OCI-M2 (cell line): ENCODE measurements around the gene HSD17B12.
A peak's percentile ranks its signal among the peaks of the same experiment; 100 is the strongest.

ENCODE experiments used
- DNase-seq: peaks from one replicate; lab custom pipeline; 2025; ENCODE audit not compliant: unreplicated experiment; lab: John Stamatoyannopoulos, UW

Gene HSD17B12

GRCh38 chr11:43856993-43857392 lies 176.5 kb downstream of the HSD17B12 start:
- DNase-seq: no peak

DNA sequence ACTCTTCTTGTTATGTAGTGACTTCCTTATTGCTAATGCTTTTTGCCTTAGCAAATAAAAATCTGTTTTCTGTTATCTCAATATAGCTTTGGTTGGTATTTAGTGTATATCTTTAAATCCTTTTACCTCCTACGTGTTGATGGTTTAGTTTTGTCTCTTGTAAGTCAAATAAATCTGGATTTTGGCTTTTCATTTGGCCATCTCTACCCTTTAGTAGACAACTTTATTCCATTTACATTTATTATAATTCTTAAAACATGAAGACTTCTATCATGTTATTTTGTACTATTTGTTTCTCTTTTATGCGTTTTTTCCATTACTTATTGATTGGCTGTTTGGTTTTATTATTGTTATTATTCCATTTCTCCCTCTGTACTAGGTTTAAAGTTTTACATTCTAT lies 180.6 kb downstream of the HSD17B12 start:
- no peak for DNase-seq

DNA sequence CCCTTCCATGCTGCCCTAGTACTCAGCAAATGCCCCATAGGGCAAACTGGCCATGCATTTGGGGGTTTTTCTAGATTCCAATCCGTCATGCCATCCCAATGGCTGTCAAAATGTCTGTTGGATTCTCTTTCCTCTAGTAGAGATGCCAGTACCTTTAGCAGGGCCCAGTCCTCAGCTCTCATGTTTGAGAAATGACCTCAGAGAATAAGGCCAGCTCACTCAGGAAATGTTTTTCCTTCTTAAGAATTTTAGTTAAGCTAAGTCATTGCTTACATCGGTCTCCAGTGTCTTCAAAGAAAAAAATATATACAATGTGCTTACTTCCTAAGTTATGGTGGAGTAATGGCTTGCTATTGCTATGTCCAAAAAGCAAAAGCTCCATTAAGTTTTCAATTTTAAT lies 186.0 kb downstream of the HSD17B12 start:
- no peak for DNase-seq

GRCh38 chr11:43866969-43867368 lies 186.4 kb downstream of the HSD17B12 start:
- DNase-seq: no peak

DNA sequence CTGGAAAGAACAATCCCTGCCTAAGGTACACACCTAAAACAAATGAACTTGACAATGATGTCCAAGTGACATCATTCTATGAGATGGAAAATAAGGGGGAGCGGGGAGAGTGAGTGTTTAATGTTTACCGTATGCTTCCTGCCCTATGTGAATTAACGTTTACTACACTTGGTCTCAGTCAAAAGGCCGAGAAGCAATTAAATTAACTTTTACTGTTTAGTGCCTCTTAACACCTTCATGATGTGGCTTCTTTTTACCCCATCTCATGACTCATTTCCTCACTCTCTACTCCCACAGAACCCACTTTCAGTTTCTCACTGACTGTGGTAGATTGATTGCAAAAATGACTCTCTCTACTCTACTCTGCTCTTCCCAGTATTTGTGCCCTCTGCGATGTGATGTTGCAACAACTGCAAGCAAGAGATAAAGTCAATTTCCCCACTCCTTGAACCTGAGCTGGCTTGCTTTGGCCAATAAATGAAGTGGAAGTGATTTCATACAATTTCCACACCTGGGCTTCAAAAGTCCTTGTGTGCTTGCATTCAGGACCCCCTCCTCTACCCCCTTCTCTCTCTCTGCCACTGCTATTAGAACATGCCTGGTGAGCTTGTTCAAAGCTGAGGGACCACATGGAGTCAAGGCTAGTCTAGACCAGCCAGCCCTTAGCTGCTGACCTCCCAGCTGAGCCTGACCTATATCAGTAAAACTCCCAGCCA lies 188.5 kb downstream of the HSD17B12 start:
- DNase-seq: peak; percentile 30

DNA sequence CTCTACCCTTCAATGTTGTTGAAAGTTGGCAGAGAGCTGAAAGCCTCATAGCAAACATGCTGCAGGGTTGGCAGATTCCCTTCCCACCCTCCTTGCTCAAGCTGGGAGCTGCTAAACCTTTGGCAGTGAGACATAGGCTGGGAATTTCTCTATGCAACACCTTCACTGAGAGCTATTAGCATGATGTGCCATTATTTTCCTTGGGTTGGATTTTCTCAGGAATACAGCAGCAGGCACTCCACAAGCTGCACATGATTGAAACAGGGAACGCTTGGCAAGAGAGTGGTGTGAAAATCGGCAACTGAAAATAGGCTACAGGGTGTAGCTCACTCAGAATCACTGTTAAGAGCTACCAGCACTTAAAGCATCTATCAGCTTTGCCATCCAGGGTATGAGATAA lies 190.5 kb downstream of the HSD17B12 start:
- no peak for DNase-seq

DNA sequence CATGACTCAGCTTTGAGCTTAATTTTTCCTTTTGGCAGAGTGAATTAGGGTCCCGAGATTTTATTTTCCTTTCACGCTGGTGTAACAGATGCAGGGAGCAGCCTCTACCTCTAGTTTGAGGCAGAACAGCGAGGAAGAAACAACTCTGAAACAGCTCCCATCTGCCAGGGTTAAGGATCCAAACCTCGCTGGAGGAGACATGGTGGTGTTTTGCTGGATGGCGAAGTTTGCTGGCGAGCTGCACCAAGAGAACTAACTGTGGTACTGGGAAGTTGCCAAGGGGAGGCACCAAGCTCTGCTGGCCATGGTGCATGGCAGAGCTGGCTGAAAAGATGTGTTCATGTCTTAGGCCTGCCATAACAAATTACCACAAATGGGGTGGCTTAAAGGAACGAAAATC lies 192.5 kb downstream of the HSD17B12 start:
- DNase-seq: no peak

- DNase-seq: no peak
Observed at GRCh38 chr11:43874078-43874477, 193.5 kb downstream of the HSD17B12 start.

- DNase-seq: no peak
Observed at GRCh38 chr11:43874738-43875137, 194.2 kb downstream of the HSD17B12 start.

- no peak for DNase-seq
Observed at GRCh38 chr11:43879789-43880639, 199.5 kb downstream of the HSD17B12 start.

DNA sequence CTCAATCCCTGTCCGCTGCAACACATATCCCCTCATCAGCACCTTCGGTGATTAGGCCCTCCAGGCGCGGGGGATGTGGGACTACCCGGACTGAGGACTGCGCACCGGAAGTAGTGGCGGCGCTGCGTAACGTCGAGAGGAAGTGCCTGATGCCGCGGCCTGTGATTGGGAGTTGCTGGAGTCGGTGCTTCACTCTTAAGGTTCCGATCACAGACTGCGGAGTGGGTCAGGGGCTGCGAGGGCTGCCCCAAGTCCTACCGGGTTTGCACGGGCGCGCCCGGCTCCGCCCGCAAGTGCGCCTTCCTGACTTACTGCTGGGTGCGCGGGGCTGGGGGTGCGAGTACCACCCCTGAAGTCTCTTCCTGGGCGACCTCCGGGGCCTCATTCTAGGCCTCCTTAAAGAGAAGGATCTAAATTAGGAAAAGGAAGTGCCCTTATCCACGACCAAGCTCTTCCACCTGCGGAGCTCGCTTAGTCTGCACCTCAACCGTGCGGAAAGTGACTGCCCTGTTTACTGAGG lies 200.2 kb downstream of the HSD17B12 start, which contains the start of gene ALKBH3:
Gene ALKBH3 (plus strand): TSS at position 192 of the 520 bp plus-strand sequence. CDS start 1,822 bp downstream, outside the sequence.
- DNase-seq: peak; percentile 58

- DNase-seq: no peak
Observed at GRCh38 chr11:43892851-43893250, 212.3 kb downstream of the HSD17B12 start.

DNA sequence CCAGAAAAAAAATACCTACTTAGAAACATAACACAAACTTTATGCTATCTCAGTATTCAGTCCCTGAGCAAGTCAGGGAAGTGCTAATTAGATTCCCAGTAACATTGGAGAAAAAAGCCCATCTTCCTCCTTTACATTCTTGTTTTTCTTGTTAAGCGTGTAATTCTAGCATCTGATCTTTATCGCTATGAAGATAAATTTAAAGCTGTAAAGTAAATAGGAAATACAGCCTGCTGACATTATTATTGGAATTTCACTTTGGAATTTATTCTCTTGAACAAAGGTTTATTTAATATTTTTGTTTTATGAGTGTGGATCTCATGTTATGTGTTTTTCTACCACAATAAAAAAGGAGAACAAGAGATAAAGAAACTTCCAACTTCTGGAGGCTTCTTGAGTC lies 214.0 kb downstream of the HSD17B12 start:
- no peak for DNase-seq

DNA sequence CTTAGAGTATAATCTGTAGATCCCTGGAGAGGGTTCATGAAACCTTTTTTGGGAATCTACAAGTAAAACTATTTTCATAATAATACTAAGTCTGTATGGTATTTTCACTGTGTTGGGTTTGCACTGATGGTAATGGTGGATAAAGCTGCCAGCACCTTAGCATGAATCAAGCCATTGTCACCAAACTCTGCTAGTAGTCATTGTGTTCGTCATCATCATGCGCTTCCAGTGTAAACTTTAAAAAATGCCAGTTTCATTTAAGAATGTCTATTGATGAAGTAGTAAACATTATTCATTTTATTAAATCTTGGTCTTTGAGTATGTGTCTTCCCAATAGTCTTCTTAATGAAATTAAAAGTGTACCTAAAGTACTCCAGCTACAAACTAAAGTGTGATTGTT lies 215.1 kb downstream of the HSD17B12 start:
- DNase-seq: no peak

- DNase-seq: no peak
Observed at GRCh38 chr11:43898574-43898973, 218.0 kb downstream of the HSD17B12 start.

- DNase-seq: no peak
Observed at GRCh38 chr11:43899094-43899493, 218.6 kb downstream of the HSD17B12 start.

DNA sequence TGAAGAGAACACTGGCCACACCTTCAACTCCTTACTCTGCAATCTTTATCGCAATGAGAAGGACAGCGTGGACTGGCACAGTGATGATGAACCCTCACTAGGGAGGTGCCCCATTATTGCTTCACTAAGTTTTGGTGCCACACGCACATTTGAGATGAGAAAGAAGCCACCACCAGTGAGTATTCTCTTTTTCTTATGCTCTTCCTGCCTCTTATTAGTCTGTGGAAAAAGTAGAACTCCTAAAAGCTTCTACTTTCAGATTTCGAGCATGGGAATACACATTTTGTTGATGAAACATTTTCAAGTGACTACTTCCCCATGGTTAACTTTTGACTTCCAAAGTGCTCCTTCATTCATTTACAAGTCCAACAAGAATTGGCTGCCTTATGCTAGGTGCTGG lies 221.0 kb downstream of the HSD17B12 start:
- no peak for DNase-seq

DNA sequence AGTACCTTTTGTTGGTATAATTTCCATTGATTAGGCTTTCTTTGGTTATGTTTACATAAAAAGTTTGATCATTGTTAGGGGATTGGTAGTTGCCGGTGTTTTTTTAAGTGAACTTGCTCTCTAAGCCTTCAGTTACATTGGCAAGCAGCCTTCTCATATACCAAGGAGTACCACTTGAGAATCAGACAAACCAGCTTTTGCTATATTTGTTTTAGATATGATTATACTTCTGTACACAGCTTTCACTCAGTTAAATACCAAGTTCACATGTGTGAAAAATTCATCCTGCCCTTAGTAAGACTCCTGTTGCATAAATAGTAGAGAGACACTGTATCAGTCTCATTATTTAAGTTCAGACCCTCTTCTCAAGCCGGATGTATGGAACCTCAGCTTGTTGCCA lies 222.5 kb downstream of the HSD17B12 start:
- no peak for DNase-seq

DNA sequence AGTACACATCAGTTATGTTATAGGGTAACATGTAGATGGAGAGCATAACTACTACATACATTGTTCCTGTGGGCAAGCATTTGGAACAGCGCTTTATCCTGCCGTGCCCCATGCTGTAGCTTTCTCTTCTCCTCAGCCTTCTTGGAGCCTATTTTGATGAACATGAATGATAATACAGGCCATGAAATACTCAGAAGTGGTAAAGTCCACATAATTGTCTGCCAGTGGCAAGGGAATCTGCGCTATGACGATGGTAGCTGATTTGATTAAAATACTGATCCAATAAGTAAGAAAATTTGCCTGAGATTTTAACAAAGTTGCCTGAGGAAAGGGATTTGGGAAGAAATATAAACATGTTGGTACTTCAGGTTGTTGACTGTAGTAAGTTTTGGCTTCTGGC lies 223.4 kb downstream of the HSD17B12 start:
- DNase-seq: no peak

DNA sequence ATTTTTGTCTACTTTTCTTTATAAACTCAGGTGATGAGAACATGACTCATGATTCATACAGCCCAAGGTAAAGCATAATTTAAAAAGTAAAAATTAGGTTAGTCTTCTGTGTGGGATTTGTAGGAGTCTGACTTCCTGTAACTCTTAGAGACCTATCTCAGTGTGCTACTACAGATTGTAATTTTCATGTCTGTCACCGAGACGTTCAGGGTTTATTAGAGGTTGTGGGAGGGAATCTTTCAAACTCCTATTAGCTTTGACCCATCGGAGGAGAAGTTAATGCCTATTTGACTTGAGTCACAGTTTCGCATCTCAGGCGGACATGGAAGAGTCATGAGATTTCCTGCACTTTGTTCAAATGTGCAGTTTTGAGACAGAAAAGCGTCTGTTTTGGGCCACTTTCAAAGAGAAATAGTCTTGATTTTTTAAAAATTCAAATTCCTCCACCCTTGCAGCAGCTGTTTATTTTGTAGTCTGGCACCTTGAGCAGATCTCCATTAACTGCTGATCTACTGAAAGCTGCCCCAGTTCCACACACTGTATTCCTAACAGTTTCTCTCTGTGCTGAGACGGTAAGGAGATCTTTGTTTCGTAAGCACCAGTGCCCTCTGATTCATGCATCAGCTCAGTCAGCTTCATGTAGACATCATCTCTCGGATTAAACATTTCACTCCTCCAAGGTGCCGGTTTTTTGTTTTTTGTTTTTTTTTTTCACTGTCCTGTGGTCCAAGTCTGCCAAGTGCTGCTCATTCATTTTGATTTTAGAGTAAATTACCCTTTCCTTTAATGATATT lies 224.4 kb downstream of the HSD17B12 start:
- DNase-seq: no peak

- DNase-seq: no peak
Observed at GRCh38 chr11:43905813-43906241, 225.3 kb downstream of the HSD17B12 start.
